Activated T-helper 1 cell treated with anti-CD3 and anti-CD28 coated beads, Interleukin-12 subunit alpha, Interleukin-12 subunit beta, Interleukin-2, Interleukin-4 antibody, amounts not matched to agents 30 ng/mL and 10 ng/mL and 1 ng/mL, durations not matched to agents 14 hours and 24 hours and 36 hours (primary cell): ENCODE measurements around the gene TMEM212. TPM values are rescaled to one million over a fixed set of nuclear protein-coding genes. Genes with fewer than 3 reads are reported as not detected.

Source experiments
- DNase-seq: peaks from one replicate; pipeline ENCODE4 v3.0.0; 2021; ENCODE audit warnings: low spot score
- H3K27ac Mint-ChIP-seq: one replicate; pipeline ENCODE4 v1.8.0; 2021; ENCODE audit warnings: mild to moderate bottlenecking, mixed read lengths
- H3K27me3 Mint-ChIP-seq: one replicate; pipeline ENCODE4 v1.8.0; 2022; ENCODE audit warnings: mild to moderate bottlenecking, moderate library complexity, mixed read lengths; ENCODE audit not compliant: insufficient read depth
- H3K36me3 Mint-ChIP-seq: one replicate; pipeline ENCODE4 v1.8.0; 2021; ENCODE audit warnings: low read depth, mixed read lengths
- H3K4me1 Mint-ChIP-seq: one replicate; pipeline ENCODE4 v1.8.0; 2021; ENCODE audit warnings: low read depth, mixed read lengths
- H3K4me3 Mint-ChIP-seq: one replicate; pipeline ENCODE4 v1.8.0; 2021; ENCODE audit warnings: mild to moderate bottlenecking, moderate library complexity, mixed read lengths
- H3K9me3 Mint-ChIP-seq: one replicate; pipeline ENCODE4 v1.8.0; 2021; ENCODE audit warnings: mixed read lengths
- intact Hi-C: fragments of 100-400 bp; cut with micrococcal nuclease; formaldehyde crosslinking; loops from one replicate; pipeline ENCODE4 v1.15.1; 2024
- total RNA-seq: library from RNA; stranded (reverse); gene quantifications from 2 replicates; pipeline ENCODE4 v1.2.3, GENCODE V29; 2022

Gene TMEM212
- total RNA-seq, 1 donor from 2014 or later: not detected

DNA sequence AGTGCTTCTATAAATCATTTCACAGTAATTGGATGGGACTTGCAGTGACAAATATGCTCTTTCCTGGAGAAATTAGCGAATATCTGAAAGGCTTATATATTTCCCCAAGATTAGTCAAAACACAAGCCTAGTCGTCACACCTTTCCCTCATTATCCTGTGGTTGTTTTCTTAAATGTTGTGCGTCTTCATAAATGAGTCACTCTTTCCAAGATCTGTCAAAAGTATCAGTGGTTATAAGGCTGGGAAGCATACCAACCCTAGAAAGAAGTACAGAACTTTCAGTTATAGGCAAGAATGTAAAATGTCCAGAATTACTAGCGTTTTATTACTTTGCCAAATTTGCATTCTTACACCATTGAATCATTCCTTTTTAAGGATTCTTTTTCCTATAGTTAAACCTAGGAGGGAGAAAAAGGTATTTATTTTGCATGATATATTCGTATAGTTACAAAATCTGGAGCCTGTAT lies 33.6 kb downstream of the TMEM212 start:
- H3K36me3 Mint-ChIP-seq: no peaks in the 10 kb centered on the region
- no peak overlapping the region for H3K4me3 Mint-ChIP-seq
- DNase-seq: no peak
- peak overlapping the region; percentile 18 for H3K27ac Mint-ChIP-seq
- H3K27me3 Mint-ChIP-seq: peaks cover 16% of the 10 kb centered on the region
- intact Hi-C loops: loop anchor here (1.0 kb wide), 3 partner anchors 30 to 231 kb away; no protein-coding TSS in a partner anchor
- H3K4me1 Mint-ChIP-seq: peaks cover 11% of the 10 kb centered on the region
- H3K9me3 Mint-ChIP-seq: no peaks in the 10 kb centered on the region

GRCh38 chr3:171878461-171879225 lies 35.5 kb downstream of the TMEM212 start:
- Mint-ChIP-seq H3K27me3 (peaks cover 13% of the 10 kb centered on the region), H3K9me3 (no peaks in the 10 kb centered on the region), H3K4me1 (peaks cover 11% of the 10 kb centered on the region), H3K36me3 (no peaks in the 10 kb centered on the region), H3K4me3 (no peak overlapping the region), H3K27ac (no peak overlapping the region)
- intact Hi-C loops: no loop called here
- DNase-seq: no peak

DNA sequence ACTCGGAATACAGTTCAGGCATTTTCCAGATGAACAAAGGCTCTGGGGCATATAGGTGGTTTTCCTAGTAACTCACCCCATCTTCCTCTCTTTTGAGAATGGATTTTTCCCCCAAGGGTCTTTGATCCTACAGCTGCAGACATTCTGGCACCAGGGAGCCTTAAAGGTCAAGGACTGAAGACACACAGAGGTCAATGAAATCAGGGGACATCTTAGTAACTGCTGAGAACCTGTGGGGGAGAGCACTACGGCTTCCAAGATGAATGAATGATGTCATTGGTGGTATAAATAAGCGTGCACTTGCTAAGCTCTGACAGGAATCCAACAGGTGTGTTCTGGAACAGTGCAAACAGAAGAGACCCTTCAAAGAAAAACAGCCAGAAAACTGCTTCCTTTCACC lies 36.3 kb downstream of the TMEM212 start:
- Mint-ChIP-seq H3K4me3 (no peak overlapping the region), H3K4me1 (peaks cover 11% of the 10 kb centered on the region), H3K36me3 (no peaks in the 10 kb centered on the region), H3K9me3 (no peaks in the 10 kb centered on the region), H3K27me3 (peaks cover 13% of the 10 kb centered on the region), H3K27ac (no peak overlapping the region)
- intact Hi-C loops: no loop called here
- no peak for DNase-seq

GRCh38 chr3:171880101-171880870 lies 37.1 kb downstream of the TMEM212 start:
- Mint-ChIP-seq H3K36me3 (no peaks in the 10 kb centered on the region), H3K27ac (no peak overlapping the region), H3K27me3 (peaks cover 13% of the 10 kb centered on the region), H3K9me3 (no peaks in the 10 kb centered on the region), H3K4me1 (peaks cover 11% of the 10 kb centered on the region), H3K4me3 (no peak overlapping the region)
- intact Hi-C loops: no loop called here
- no peak for DNase-seq

DNA sequence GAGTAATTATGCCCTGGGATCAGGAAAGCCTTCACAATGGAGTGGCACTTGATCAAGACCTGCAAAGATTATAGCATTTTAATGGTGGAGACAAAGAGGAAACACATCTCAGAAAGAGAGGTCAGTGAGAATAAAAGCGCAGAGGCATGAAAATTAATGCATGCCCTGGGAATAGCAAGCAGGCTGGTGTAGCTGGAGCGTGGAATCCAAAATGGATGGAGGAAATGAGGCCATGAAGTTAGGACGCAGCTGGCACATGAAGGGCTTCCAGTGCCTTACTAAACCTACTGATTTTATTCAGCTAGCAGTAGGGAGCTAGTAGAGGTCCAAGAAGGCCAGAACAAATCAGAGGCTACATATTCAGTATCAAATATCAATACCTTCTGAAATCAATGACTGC lies 38.1 kb downstream of the TMEM212 start:
- peaks cover 13% of the 10 kb centered on the region for H3K27me3 Mint-ChIP-seq
- no peak overlapping the region for H3K27ac Mint-ChIP-seq
- H3K4me1 Mint-ChIP-seq: peaks cover 8% of the 10 kb centered on the region
- no peak overlapping the region for H3K4me3 Mint-ChIP-seq
- intact Hi-C loops: no loop called here
- no peaks in the 10 kb centered on the region for H3K36me3 Mint-ChIP-seq
- H3K9me3 Mint-ChIP-seq: no peaks in the 10 kb centered on the region
- DNase-seq: no peak

DNA sequence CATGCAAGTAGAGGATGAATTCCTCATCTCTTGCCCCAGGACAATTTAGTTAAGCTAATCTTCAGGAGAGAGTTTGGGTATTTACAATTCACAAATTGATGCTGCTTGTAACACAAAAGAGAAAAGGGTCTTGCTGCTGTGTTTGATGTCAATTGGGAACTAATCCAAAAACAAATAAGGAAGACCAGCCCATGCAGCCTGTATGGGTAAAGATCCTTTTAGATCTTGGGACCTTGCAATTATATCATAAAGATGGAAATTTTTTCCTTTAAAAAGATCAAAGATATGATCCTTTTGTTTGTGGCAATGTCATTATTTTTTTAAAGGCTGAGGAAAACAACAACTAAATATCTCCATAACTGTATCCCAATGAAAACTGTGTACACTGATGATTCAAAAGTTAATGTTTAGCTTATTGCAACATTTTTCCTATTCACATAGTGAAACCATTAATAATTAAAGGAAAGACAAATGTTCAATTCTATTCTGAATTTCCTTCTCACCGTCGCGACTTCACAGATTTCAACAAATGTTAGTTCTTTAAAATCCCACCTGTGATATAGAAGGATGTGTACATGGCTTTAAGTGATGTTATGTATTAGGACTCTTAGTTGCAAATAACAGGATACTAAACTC lies 40.2 kb downstream of the TMEM212 start:
- no peak overlapping the region for H3K27ac Mint-ChIP-seq
- no peak for DNase-seq
- no peak overlapping the region for H3K4me3 Mint-ChIP-seq
- no peaks in the 10 kb centered on the region for H3K9me3 Mint-ChIP-seq
- H3K36me3 Mint-ChIP-seq: no peaks in the 10 kb centered on the region
- intact Hi-C loops: no loop called here
- no peaks in the 10 kb centered on the region for H3K4me1 Mint-ChIP-seq
- H3K27me3 Mint-ChIP-seq: peaks cover 12% of the 10 kb centered on the region

DNA sequence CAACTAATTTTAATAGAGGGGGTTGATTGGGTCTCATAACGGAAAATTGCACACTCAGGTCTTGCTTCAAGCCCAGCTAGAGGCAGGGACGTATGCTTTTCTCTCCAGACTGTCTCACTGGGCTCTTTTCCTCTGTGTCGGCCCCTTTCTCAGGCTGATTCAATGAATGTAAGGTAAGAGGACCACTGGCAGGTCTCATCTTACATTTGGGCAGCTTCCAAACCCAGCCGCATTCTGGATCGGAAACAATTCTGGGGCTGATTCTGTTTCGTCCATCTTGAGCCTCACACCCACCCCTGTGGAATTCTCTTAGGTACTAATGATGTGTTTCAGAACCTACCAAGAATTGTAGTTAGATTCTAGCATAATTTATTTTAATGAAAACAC lies 40.7 kb downstream of the TMEM212 start:
- Mint-ChIP-seq H3K4me3 (no peak overlapping the region), H3K9me3 (no peaks in the 10 kb centered on the region), H3K27me3 (peaks cover 8% of the 10 kb centered on the region), H3K36me3 (no peaks in the 10 kb centered on the region), H3K27ac (no peak overlapping the region), H3K4me1 (no peaks in the 10 kb centered on the region)
- DNase-seq: no peak
- intact Hi-C loops: no loop called here

GRCh38 chr3:171888466-171888865 lies 45.3 kb downstream of the TMEM212 start:
- Mint-ChIP-seq H3K4me1 (no peaks in the 10 kb centered on the region), H3K27ac (no peak overlapping the region), H3K27me3 (peaks cover 7% of the 10 kb centered on the region), H3K4me3 (no peak overlapping the region), H3K9me3 (no peaks in the 10 kb centered on the region), H3K36me3 (no peaks in the 10 kb centered on the region)
- intact Hi-C loops: no loop called here
- DNase-seq: no peak

GRCh38 chr3:171890398-171890797 lies 47.2 kb downstream of the TMEM212 start:
- Mint-ChIP-seq H3K36me3 (no peaks in the 10 kb centered on the region), H3K27ac (no peak overlapping the region), H3K9me3 (no peaks in the 10 kb centered on the region), H3K4me3 (no peak overlapping the region), H3K27me3 (peaks cover 11% of the 10 kb centered on the region), H3K4me1 (no peaks in the 10 kb centered on the region)
- intact Hi-C loops: no loop called here
- DNase-seq: no peak

- no peaks in the 10 kb centered on the region for H3K4me1 Mint-ChIP-seq
- no peak for DNase-seq
- intact Hi-C loops: no loop called here
- H3K27ac Mint-ChIP-seq: no peak overlapping the region
- no peaks in the 10 kb centered on the region for H3K36me3 Mint-ChIP-seq
- no peaks in the 10 kb centered on the region for H3K9me3 Mint-ChIP-seq
- no peak overlapping the region for H3K4me3 Mint-ChIP-seq
- H3K27me3 Mint-ChIP-seq: peaks cover 15% of the 10 kb centered on the region
These were observed 49.3 kb downstream of the TMEM212 start for GRCh38 chr3:171892457-171892856.

DNA sequence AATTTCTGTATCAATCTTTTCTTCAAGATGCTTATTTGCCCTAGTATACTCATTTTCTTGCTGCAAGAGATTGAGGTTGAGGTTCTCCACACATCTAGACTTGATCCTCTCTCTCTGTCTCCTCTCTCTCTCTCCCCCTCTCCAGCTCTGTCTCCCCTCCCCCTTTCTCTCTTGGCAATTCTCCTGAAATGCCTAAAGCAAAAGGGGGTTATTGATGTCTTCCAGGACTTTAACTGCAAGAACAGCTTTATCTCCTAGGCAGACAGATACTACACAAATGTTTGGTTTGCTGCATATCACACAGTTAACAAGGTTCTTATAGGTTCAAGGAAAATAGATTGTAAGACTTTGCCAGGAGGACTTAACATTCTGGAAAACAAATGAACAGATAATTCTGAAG lies 52.1 kb downstream of the TMEM212 start:
- Mint-ChIP-seq H3K27ac (no peak overlapping the region), H3K36me3 (no peaks in the 10 kb centered on the region), H3K27me3 (peaks cover 15% of the 10 kb centered on the region), H3K9me3 (no peaks in the 10 kb centered on the region), H3K4me3 (no peak overlapping the region), H3K4me1 (no peaks in the 10 kb centered on the region)
- no peak for DNase-seq
- intact Hi-C loops: no loop called here

- intact Hi-C loops: no loop called here
- Mint-ChIP-seq H3K27me3 (peaks cover 15% of the 10 kb centered on the region), H3K4me1 (no peaks in the 10 kb centered on the region), H3K36me3 (no peaks in the 10 kb centered on the region), H3K4me3 (no peak overlapping the region), H3K27ac (no peak overlapping the region), H3K9me3 (no peaks in the 10 kb centered on the region)
- DNase-seq: no peak
These were observed 52.8 kb downstream of the TMEM212 start for GRCh38 chr3:171895900-171896299.

- Mint-ChIP-seq H3K27me3 (peaks cover 17% of the 10 kb centered on the region), H3K9me3 (no peaks in the 10 kb centered on the region), H3K36me3 (no peaks in the 10 kb centered on the region), H3K27ac (no peak overlapping the region), H3K4me1 (no peaks in the 10 kb centered on the region), H3K4me3 (no peak overlapping the region)
- intact Hi-C loops: no loop called here
- DNase-seq: no peak
These were observed 53.2 kb downstream of the TMEM212 start for GRCh38 chr3:171896316-171896715.
